Measurements from ENCODE around the gene EPHA6. TPM values are rescaled to one million over a fixed set of nuclear protein-coding genes. Genes with fewer than 3 reads are reported as not detected.

The EPHA6 gene
- total and polyA plus RNA-seq, 10 of the 15 experiments (the other 5 are each of a cell fraction or from before 2014, with no cell fraction given): not detected

- TF ChIP-seq CEBPZ (IDR thresholded peaks at IDR 0.05; ENCODE audit: low read depth, low read length) (no peak), JUND (IDR thresholded peaks at IDR 0.05; ENCODE audit: low read depth, low read length) (no peak)
Measured at GRCh38 chr3:97340940-97341339, 526.5 kb downstream of the EPHA6 start (continued).

GRCh38 chr3:97347780-97348179 is 533.4 kb downstream of the EPHA6 start:
- WGBS (ENCODE audit: insufficient coverage, insufficient replicate concordance, low lambda C conversion rate, missing lambda C conversion rate): 0% methylated on average over 1 of the region's 1 CpG
- Histone ChIP-seq H3K79me2 (ENCODE audit: control insufficient read depth, insufficient read depth, low read length) (no peaks in the 10 kb centered on the region), H3K27me3 (replicated peaks in 1 of 2; ENCODE audit: control insufficient read depth in 2 of 2, insufficient read depth in 2 of 2, low read length in 1 of 2) (no peaks in the 10 kb centered on the region), H3K4me3 (no peak overlapping the region), H3K36me3 (ENCODE audit: control insufficient read depth in 2 of 2, insufficient read depth in 2 of 2, low read length in 1 of 2) (no peaks in the 10 kb centered on the region), H3K4me1 (ENCODE audit: control insufficient read depth, insufficient read depth, low read length) (no peaks in the 10 kb centered on the region), H3K9ac (ENCODE audit: control insufficient read depth, insufficient read depth, low read length) (no peak overlapping the region), H3K4me2 (ENCODE audit: control insufficient read depth, insufficient read depth) (no peak overlapping the region), H3K9me3 (replicated peaks; ENCODE audit: control insufficient read depth, insufficient read depth, low read length) (no peaks in the 10 kb centered on the region), H4K20me1 (ENCODE audit: control insufficient read depth, insufficient read depth) (no peaks in the 10 kb centered on the region), H3K27ac (ENCODE audit: control insufficient read depth, insufficient read depth) (no peak overlapping the region), H2AFZ (ENCODE audit: control insufficient read depth, low read depth, low read length) (no peak overlapping the region)
- no peak for FAIRE-seq
- in situ Hi-C loops (cut with MboI) (no loop called here), intact Hi-C loops (cut with micrococcal nuclease; ENCODE audit: unreplicated experiment) (no loop called here)
- TF ChIP-seq SMAD5 (IDR thresholded peaks at IDR 0.05; ENCODE audit: low read depth) (no peak), SMAD1 (IDR thresholded peaks at IDR 0.05; ENCODE audit: low read depth, partially characterized antibody) (no peak), CEBPZ (IDR thresholded peaks at IDR 0.05; ENCODE audit: low read depth, low read length) (no peak), RUNX3 (IDR thresholded peaks at IDR 0.05; ENCODE audit: low read length) (no peak)
- TF ChIP-seq, protein P1, sequence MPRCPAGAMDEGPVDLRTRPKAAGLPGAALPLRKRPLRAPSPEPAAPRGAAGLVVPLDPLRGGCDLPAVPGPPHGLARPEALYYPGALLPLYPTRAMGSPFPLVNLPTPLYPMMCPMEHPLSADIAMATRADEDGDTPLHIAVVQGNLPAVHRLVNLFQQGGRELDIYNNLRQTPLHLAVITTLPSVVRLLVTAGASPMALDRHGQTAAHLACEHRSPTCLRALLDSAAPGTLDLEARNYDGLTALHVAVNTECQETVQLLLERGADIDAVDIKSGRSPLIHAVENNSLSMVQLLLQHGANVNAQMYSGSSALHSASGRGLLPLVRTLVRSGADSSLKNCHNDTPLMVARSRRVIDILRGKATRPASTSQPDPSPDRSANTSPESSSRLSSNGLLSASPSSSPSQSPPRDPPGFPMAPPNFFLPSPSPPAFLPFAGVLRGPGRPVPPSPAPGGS (IDR thresholded peaks at IDR 0.05; ENCODE audit: borderline replicate concordance, insufficient read depth, low read depth, low read length, poor library complexity, severe bottlenecking): no peak
- ChIA-PET POLR2A (no interaction called here), SMC1A (ENCODE audit: uncharacterized antibody, unreplicated experiment) (no interaction called here), CTCF (no interaction called here), RAD21 (ENCODE audit: unreplicated experiment) (no interaction called here)
- DNase-seq (ENCODE audit: low read depth, low spot score): no peak
- BruUV-seq (replicated peaks): no TSS peak
- ATAC-seq: no peak

Data from GM12878 (cell line).